ENCODE measurements around the gene IGFL1.
A peak's percentile ranks its signal among the peaks of the same experiment; 100 is the strongest.
"Not testable (repeated sequence)": the region's sequence is repeated elsewhere in the genome, so short reads cannot be mapped to it uniquely, and the experiment has no call there.

The IGFL1 gene

GRCh38 chr19:46226438-46226973, 3.0 kb upstream of the IGFL1 start:
- no peak for TF ChIP-seq CTCF (IDR thresholded peaks at IDR 0.05; ENCODE audit: low read length, missing control alignments)

GRCh38 chr19:46232029-46232428, 2.5 kb downstream of the IGFL1 start:
- no peak for TF ChIP-seq CTCF (IDR thresholded peaks at IDR 0.05; ENCODE audit: low read length, missing control alignments)
- no peak for DNase-seq (ENCODE audit: low read depth)
- H3K4me3 ChIP-seq (replicated peaks; ENCODE audit: low read depth, low read length): no peak overlapping the region

More at GRCh38 chr19:46226438-46226973, 3.0 kb upstream of the IGFL1 start:
- peak; percentile 10 for DNase-seq (ENCODE audit: low read depth)
- H3K4me3 ChIP-seq (replicated peaks; ENCODE audit: low read depth, low read length): no peak overlapping the region

- no peak overlapping the region for H3K4me3 ChIP-seq (replicated peaks; ENCODE audit: low read depth, low read length)
- no peak for DNase-seq (ENCODE audit: low read depth)
- TF ChIP-seq CTCF (IDR thresholded peaks at IDR 0.05; ENCODE audit: low read length, missing control alignments): no peak
Measured at GRCh38 chr19:46232468-46232867, 2.9 kb downstream of the IGFL1 start.

- H3K4me3 ChIP-seq (replicated peaks; ENCODE audit: low read depth, low read length): no peak overlapping the region
- DNase-seq (ENCODE audit: low read depth): no peak
- TF ChIP-seq CTCF (IDR thresholded peaks at IDR 0.05; ENCODE audit: low read length, missing control alignments): no peak
Measured at GRCh38 chr19:46232938-46233621, 3.5 kb downstream of the IGFL1 start.

- DNase-seq (ENCODE audit: low read depth); H3K4me3 ChIP-seq (replicated peaks; ENCODE audit: low read depth, low read length): not testable (repeated sequence)
Measured at GRCh38 chr19:46233871-46234270, 4.3 kb downstream of the IGFL1 start.

- H3K4me3 ChIP-seq (replicated peaks; ENCODE audit: low read depth, low read length); DNase-seq (ENCODE audit: low read depth): not testable (repeated sequence)
Measured at GRCh38 chr19:46238141-46238540, 8.6 kb downstream of the IGFL1 start.

GRCh38 chr19:46239193-46240024, 9.9 kb downstream of the IGFL1 start:
- DNase-seq (ENCODE audit: low read depth): no peak
- H3K4me3 ChIP-seq (replicated peaks; ENCODE audit: low read depth, low read length): no peak overlapping the region
- no peak for TF ChIP-seq CTCF (IDR thresholded peaks at IDR 0.05; ENCODE audit: low read length, missing control alignments)
